Sigmoid colon (tissue), 7 donors: ENCODE data around the gene LRRC56. TPM values are rescaled to one million over a fixed set of nuclear protein-coding genes. Genes with fewer than 3 reads are reported as not detected.
A peak's percentile ranks its signal among the peaks of the same experiment; 100 is the strongest.

Experiments
- DNase-seq: peaks from one replicate; pipeline ENCODE4 v3.0.0-alpha.2; 2019
- H3K27ac ChIP-seq, 4 donors: fragments of 200-600 bp; sonication (generic); one replicate each; pipeline ENCODE4 v1.5.1; 2016 to 2019; ENCODE audit warnings: mild to moderate bottlenecking in 1 of 4
- H3K27me3 ChIP-seq, 3 donors: fragments of 200-600 bp; sonication (generic); one replicate each; pipeline ENCODE4 v1.5.1; 2019; ENCODE audit warnings: mild to moderate bottlenecking in 1 of 3
- H3K36me3 ChIP-seq, 4 donors: fragments of 200-600 bp; sonication (generic); one replicate each; pipeline ENCODE4 v1.5.1; 2016 to 2019
- H3K4me1 ChIP-seq, 4 donors: fragments of 200-600 bp; sonication (generic); one replicate each; pipeline ENCODE4 v1.5.1; 2017 to 2019
- H3K4me3 ChIP-seq, 4 donors: fragments of 200-600 bp; sonication (generic); one replicate each; pipeline ENCODE4 v1.5.1; 2017 to 2019; ENCODE audit warnings: mild to moderate bottlenecking in 2 of 4, moderate library complexity in 1 of 4
- H3K9me3 ChIP-seq, 4 donors: fragments of 200-600 bp in 3 of 4; sonication (generic) in 3 of 4; one replicate each; pipeline versions ENCODE4 v1.5.1 to v1.6.1; 2013 to 2019
- EP300 ChIP-seq, 4 donors: sonication (generic); formaldehyde crosslinking; IDR thresholded peaks; one replicate each; pipeline ENCODE4 v1.6.1; 2017; ENCODE audit warnings: antibody characterized with exemption in 4 of 4
- POLR2A ChIP-seq, 2 donors: fragments of 450-650 bp; IDR thresholded peaks; one replicate each; pipeline ENCODE4 v1.6.1; 2016; ENCODE audit warnings: antibody characterized with exemption in 2 of 2, mild to moderate bottlenecking in 2 of 2, moderate library complexity in 2 of 2
- POLR2AphosphoS5 ChIP-seq, 4 donors: sonication (generic); formaldehyde crosslinking; IDR thresholded peaks; one replicate each; pipeline ENCODE4 v1.6.1; 2017; ENCODE audit warnings: antibody characterized with exemption in 4 of 4
- WGBS, 2 donors: extraction: QIAGEN DNeasy Blood & Tissue Kit; methylation state at CpG; one replicate each; pipeline ENCODE4 v1.1.7; 2013; 5-methylcytosine and 5-hydroxymethylcytosine counted together
- intact Hi-C: fragments of 100-400 bp; cut with DNase I; formaldehyde crosslinking; loops from one replicate; pipeline ENCODE4 v1.15.1; 2023
- polyA plus RNA-seq, 3 donors: library from polyadenylated mRNA; stranded (reverse); fragments of 200-250 nt; gene quantifications; one replicate each; pipeline ENCODE4 v1.2.3, GENCODE V29; 2013
- total RNA-seq, 4 donors: library from RNA; depleted of rRNA; stranded (reverse); fragments of >200 nt; gene quantifications; one replicate each; pipeline ENCODE4 v1.1.0, GENCODE V29; 2016
- TF ChIP-seq, protein P1 (sequence below), 4 experiments: fragments of 450-650 bp in 3 of 4; fragments of 200-600 bp in 1 of 4; IDR thresholded peaks; one replicate each; pipeline ENCODE4 v1.5.1; 2016 to 2019; ENCODE audit warnings: antibody characterized with exemption in 4 of 4, mild to moderate bottlenecking in 3 of 4, moderate library complexity in 2 of 4
- donor health status: healthy with polysubstance abuse.
- donor health status: Bipolar disorder and iron deficiency.
- donor health status: healthy.

The LRRC56 gene, protein sequence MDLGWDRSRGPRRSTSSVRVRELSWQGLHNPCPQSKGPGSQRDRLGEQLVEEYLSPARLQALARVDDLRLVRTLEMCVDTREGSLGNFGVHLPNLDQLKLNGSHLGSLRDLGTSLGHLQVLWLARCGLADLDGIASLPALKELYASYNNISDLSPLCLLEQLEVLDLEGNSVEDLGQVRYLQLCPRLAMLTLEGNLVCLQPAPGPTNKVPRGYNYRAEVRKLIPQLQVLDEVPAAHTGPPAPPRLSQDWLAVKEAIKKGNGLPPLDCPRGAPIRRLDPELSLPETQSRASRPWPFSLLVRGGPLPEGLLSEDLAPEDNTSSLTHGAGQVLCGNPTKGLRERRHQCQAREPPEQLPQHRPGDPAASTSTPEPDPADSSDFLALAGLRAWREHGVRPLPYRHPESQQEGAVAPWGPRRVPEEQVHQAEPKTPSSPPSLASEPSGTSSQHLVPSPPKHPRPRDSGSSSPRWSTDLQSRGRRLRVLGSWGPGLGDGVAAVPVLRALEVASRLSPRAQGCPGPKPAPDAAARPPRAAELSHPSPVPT
- total RNA-seq: under 1 TPM in 1 of 4 donors, not detected in 3; 0.14 TPM
- 1 to 10 TPM; 2.4 to 5.9 (median 5.8) TPM for polyA plus RNA-seq

DNA sequence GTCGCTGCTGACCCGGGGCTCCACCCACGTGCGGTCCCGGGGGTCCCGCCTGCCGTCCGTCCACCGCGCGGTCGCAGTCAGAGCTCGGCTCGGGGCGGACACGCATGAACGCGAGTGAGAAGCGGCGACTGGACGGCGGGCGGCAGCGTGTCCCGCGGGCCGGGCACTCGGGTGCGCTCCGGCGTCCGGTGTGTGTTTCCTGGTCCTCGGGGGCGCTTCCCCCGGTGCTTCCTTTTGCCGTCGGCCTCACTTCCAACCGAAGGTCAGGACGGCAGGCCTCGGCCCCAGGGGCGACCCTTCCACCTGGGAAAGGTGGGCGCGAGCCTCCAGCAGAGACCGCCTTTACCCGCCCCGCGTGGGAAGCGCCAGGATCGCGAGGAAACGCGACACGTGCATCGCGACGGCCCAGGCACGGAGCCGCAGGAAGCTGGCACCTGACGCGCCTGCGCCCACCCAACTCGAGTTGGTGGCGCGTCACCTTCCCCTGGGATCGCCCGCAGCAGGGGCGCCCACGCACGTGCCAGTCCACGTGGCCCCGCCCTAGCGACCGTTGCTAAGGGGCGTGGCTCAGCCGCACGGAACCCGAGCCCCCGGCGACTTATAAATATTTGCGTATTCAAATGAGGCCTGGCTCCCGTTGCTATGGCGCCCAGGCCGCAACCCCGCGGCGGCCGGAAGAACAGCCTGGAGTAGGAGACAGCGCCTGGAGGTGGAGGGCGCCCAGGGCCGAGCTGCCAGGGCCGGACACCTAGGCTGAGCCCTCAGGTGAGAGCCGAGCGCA is at the start of gene LRRC56:
TSS of gene LRRC56 (plus strand) at position 687 of the 781 bp plus-strand sequence. CDS start 3,158 bp downstream, outside the sequence.
- TF ChIP-seq POLR2A (IDR thresholded peaks at IDR 0.05): no peak
- TF ChIP-seq POLR2AphosphoS5 (IDR thresholded peaks at IDR 0.05): peak in 2 of 4 donors; percentile 12 to 18
- TF ChIP-seq, protein P1, sequence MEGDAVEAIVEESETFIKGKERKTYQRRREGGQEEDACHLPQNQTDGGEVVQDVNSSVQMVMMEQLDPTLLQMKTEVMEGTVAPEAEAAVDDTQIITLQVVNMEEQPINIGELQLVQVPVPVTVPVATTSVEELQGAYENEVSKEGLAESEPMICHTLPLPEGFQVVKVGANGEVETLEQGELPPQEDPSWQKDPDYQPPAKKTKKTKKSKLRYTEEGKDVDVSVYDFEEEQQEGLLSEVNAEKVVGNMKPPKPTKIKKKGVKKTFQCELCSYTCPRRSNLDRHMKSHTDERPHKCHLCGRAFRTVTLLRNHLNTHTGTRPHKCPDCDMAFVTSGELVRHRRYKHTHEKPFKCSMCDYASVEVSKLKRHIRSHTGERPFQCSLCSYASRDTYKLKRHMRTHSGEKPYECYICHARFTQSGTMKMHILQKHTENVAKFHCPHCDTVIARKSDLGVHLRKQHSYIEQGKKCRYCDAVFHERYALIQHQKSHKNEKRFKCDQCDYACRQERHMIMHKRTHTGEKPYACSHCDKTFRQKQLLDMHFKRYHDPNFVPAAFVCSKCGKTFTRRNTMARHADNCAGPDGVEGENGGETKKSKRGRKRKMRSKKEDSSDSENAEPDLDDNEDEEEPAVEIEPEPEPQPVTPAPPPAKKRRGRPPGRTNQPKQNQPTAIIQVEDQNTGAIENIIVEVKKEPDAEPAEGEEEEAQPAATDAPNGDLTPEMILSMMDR (IDR thresholded peaks at IDR 0.05): no peak
- TF ChIP-seq EP300 (IDR thresholded peaks at IDR 0.05): no peak
- peak; percentile 84 for DNase-seq
- Histone ChIP-seq H3K9me3 (no peaks in the 10 kb centered on the region), H3K27me3 (peaks cover 18 to 45% (median 21%) of the 10 kb centered on the region in 3 donors), H3K4me3 (peak within 1 kb of the TSS in 3 of 4 donors; percentile 23 to 94 (median 32)), H3K36me3 (peaks cover 0 to 18% (median 16%) of the 10 kb centered on the region in 4 donors), H3K27ac (peak within 1 kb of the TSS in 2 of 4 donors; percentile 21 to 85), H3K4me1 (peaks cover 0 to 37% (median 33%) of the 10 kb centered on the region in 4 donors)
- WGBS, 2 donors: 1 to 2% methylated on average over 93 of the region's 93 CpGs
- intact Hi-C loops: loop anchor here (10.0 kb wide), 1 partner anchor 302 kb away; the partner anchor contains the start of genes PSMD13 and SIRT3

DNA sequence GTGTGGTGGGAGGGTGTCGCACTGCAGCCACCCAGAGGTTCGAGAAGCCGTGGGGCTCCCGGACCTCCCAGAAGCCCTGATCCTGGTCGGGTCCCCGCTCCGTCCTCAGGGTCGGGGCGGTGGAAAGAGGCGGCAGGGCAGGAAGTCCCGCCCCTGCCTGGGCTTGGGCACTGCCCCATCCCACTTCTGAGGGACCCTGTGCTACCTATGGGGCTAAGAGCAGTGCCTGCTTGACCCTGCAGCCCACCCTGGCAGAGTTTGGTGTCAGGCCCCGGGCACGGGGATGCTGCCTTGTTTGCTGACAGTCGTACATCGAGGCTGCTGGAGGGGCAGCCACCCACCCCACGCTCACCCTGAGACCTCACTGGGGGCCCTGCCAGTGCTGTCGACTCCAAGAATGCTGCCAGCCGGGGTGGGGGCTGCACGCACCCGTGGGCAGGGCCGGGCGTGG is 49.7 kb upstream of the LRRC56 start:
- no peaks in the 10 kb centered on the region for H3K4me1 ChIP-seq
- H3K36me3 ChIP-seq: peaks cover 0 to 23% (median 4%) of the 10 kb centered on the region in 4 donors
- H3K27ac ChIP-seq: no peak overlapping the region
- 62 to 88% methylated on average over 22 of the region's 22 CpGs for WGBS, 2 donors
- DNase-seq: no peak
- intact Hi-C loops: no loop called here
- H3K9me3 ChIP-seq: no peaks in the 10 kb centered on the region
- TF ChIP-seq POLR2A (IDR thresholded peaks at IDR 0.05) (no peak), POLR2AphosphoS5 (IDR thresholded peaks at IDR 0.05) (no peak), EP300 (IDR thresholded peaks at IDR 0.05) (no peak)
- TF ChIP-seq, protein P1 (IDR thresholded peaks at IDR 0.05): no peak
- H3K4me3 ChIP-seq: no peak overlapping the region
- H3K27me3 ChIP-seq: no peaks in the 10 kb centered on the region

DNA sequence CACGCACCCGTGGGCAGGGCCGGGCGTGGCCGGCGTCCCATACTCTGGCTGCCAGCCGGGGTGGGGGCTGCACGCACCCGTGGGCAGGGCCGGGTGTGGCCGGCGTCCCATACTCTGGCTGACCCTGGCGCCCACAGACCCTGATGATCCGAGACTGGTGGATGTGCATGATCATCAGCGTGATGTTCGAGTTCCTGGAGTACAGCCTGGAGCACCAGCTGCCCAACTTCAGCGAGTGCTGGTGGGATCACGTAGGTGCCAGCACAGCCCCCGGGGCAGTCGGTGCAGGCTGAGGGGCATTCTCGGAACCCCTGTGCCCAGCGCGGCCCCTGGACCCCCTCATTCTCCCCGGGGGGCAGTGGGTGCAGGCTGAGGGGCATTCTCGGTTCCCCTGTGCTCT is 49.3 kb upstream of the LRRC56 start:
- WGBS, 2 donors: 47 to 81% methylated on average over 25 of the region's 25 CpGs
- H3K4me3 ChIP-seq: no peak overlapping the region
- peaks cover 0 to 28% (median 7%) of the 10 kb centered on the region in 4 donors for H3K36me3 ChIP-seq

DNA sequence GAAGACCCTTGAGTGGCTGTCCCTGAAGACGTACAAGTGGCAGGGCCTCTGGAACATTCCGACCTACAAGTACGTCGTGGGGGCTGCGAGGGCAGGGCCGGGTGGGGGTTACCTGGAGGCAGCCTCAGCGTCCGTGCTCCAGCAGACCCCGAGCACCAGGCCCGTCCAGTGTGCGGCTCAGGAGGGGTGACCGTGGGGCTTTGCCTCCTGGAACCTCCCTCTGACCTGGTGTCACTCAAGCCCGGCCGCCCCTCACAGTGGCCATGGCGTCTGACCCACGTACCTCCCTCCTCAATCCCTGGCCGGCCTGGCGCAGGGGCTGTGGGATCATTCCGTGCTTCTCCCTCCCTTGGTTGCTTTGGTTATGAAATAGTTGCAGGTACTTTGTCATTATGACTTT is 48.7 kb upstream of the LRRC56 start:
- Histone ChIP-seq H3K9me3 (no peaks in the 10 kb centered on the region), H3K4me3 (no peak overlapping the region), H3K27me3 (no peaks in the 10 kb centered on the region), H3K36me3 (peaks cover 2 to 33% (median 10%) of the 10 kb centered on the region in 4 donors), H3K27ac (no peak overlapping the region), H3K4me1 (no peaks in the 10 kb centered on the region)
- intact Hi-C loops: no loop called here
- no peak for DNase-seq
- TF ChIP-seq, protein P1 (IDR thresholded peaks at IDR 0.05): no peak
- no peak for TF ChIP-seq POLR2A (IDR thresholded peaks at IDR 0.05)
- no peak for TF ChIP-seq EP300 (IDR thresholded peaks at IDR 0.05)
- no peak for TF ChIP-seq POLR2AphosphoS5 (IDR thresholded peaks at IDR 0.05)
- WGBS, 2 donors: 95 to 96% methylated on average over 19 of the region's 19 CpGs

More for the DNA sequence above, 49.3 kb upstream of the LRRC56 start:
- TF ChIP-seq POLR2AphosphoS5 (IDR thresholded peaks at IDR 0.05) (no peak), EP300 (IDR thresholded peaks at IDR 0.05) (no peak), POLR2A (IDR thresholded peaks at IDR 0.05) (no peak)
- TF ChIP-seq, protein P1 (IDR thresholded peaks at IDR 0.05): no peak
- Histone ChIP-seq H3K27me3 (no peaks in the 10 kb centered on the region), H3K9me3 (no peaks in the 10 kb centered on the region), H3K4me1 (no peaks in the 10 kb centered on the region), H3K27ac (no peak overlapping the region)
- intact Hi-C loops: no loop called here
- DNase-seq: no peak
